Right lung (tissue), 5 donors: ENCODE results near the gene SRC. TPM values are rescaled to one million over a fixed set of nuclear protein-coding genes. Genes with fewer than 3 reads are reported as not detected.

Experiments used
- DNase-seq, 2 donors: peaks; one replicate each; pipeline ENCODE4 v3.0.0-alpha.2; 2013
- polyA plus RNA-seq, 5 donors: library from polyadenylated mRNA; unstranded; fragments of 120-200 nt; gene quantifications; one replicate each; pipeline versions ENCODE4 v1.2.1 to v1.2.3, GENCODE V29; 2013; ENCODE audit warnings: inconsistent platforms in 1 of 5, low replicate concordance in 1 of 5; ENCODE audit not compliant: insufficient read length in 5 of 5, insufficient read depth in 1 of 5

The SRC gene
- polyA plus RNA-seq, 5 donors: 57.2 to 89.4 (median 72.2) TPM

DNA sequence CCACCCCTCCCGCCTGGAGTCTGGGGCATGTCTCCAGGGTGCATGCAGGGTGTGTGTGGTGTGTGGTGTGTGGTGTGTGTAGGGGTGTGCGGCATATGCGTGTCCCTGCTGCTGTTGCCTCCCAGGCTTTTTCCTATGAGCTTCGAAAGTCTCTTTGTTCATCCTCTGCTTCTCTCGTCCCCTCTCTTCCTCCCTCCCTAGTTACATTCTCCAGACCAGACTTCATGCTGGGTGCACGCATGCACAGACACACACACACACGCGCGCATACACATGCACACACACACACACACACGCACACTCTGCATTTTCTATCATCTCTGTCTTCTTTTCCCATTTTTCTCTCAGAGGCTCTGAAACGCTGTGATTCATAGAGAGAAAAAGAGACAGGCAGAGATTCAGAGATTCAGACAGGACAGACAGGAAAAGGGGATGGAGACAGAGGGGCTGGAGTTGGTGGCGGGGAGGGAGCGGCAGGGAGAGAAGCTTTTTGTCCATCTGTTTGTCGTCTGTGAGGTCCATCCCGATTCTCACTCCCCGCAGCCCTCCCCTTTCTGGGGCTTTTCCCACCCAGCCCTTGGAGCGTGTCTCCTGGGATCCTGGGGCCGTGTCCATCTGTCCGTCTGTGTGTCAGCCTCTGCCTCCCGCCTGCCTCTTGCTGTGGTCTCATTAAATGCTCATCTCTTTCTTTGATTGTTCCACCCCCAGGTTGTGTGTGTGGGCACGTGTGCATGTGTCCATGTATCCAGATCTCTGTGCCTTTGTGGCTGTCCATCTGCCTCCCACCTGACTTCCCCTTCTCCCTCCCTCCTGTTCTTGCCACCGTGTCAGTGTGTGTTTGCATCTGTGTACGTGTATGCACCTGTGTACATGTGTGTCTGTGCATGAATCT, 62.6 kb downstream of the SRC start:
- no peak for DNase-seq

DNA sequence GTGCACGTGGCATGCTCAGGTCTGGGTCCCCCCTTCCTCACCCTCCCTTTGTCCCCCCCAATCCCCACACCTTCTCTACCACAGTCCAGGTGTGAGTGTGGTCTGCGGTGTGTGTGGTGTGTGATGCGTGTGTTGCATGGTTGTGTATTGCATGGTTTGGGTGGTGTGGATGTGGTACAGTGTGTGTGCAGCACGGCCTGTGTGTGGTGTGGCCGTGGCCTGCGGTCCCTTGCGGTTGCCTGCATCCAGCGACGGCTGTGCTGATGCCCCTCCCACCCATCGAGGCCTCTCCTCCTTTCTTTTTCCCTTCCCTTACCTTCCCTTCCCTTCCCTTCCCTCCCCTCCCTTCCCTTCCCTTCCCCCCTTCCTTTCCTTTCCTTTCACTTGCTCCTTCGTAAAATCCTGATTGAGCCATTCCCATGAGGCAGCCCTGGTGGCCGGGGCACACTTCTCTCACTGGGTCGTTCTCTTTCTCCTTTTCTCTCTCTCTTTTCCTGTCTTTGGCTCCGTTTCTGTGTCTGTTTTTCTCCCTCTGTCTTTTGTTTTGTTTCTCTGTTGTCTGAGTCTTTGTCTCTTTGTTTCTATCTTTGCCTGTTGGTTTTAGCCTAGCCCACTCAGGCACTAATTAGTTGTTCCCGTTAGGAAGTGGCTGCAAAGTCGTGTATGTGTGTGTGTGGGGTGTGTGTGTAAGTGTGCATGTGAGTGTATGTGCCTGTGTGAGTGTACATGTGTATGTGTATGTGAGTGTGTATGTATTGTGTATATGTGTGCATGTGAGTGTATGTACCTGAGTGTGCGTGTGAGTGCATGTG, 65.7 kb downstream of the SRC start:
- DNase-seq: no peak

DNA sequence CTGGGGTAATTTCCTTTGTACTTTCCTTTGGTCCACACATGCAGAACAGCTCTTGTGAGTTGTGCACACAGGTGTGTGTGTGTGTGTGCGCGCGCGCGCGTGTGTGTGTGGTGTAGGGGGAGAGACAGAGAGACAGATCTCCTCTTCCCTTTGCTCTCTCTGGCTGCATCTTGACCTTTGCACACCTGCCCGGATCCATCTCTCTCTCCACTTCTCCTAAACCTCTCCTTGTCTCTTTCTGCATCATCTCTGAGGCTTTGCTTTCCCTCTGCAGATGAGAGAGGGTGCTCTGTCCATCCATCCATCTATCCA, 67.0 kb downstream of the SRC start:
- no peak for DNase-seq

DNA sequence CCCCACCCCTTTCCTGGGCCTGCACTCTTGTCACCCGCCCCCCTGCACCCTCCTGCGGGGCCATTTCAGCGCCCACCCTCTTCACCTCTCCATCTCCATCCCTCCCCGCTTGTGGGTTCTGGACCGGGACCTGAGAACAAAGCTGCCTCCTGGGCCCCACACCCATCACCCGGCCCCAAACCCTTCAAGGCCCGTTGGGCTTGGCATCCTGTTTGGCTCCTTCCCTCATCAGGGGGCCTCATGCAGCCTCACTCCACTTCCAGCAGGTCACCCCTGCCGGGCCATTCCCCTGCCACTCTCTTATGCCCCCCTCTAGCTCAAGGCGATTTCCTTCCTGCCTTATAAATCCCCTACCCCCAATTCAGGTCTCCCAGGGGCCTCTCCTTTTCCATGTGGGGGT, 67.4 kb downstream of the SRC start:
- no peak for DNase-seq

DNA sequence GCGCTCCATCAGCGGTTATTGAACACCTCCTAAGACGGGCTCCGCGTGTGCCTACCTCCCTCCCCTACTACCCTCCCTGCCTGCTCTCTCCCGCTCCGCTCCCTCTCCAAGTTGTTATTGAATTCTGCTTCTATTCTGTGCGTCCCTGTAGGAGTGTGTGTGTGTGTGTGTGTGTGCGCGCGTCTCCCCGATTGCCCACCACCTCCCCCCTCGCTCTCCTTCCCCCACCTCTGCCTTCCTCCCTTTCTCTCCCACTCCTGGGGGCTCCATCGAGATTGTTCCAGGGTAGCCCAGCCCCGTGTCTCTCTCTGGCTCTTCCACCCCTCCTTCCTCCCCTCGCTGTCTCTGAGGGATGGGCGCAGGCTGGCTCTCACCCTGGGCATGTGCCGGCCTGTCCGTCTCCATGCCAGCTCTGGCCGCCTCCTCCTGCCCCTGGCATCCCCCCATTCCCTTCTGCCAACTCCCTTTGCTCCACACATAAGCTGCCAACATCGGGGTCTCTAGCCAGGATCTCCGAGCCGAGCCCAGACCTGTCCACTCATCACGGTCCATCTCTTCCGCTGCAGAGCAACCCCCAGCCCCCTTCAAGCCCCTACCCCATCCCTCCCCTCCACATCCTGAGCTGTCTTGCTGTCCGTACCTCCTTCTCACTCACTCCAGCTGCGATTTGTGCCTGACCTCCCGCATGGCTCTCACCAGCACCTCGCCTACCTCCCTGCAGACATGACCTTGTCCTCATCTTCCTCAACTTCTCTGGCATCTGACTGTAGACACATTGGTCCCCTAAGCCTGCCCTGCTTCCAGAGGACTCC, 68.5 kb downstream of the SRC start:
- no peak for DNase-seq

DNA sequence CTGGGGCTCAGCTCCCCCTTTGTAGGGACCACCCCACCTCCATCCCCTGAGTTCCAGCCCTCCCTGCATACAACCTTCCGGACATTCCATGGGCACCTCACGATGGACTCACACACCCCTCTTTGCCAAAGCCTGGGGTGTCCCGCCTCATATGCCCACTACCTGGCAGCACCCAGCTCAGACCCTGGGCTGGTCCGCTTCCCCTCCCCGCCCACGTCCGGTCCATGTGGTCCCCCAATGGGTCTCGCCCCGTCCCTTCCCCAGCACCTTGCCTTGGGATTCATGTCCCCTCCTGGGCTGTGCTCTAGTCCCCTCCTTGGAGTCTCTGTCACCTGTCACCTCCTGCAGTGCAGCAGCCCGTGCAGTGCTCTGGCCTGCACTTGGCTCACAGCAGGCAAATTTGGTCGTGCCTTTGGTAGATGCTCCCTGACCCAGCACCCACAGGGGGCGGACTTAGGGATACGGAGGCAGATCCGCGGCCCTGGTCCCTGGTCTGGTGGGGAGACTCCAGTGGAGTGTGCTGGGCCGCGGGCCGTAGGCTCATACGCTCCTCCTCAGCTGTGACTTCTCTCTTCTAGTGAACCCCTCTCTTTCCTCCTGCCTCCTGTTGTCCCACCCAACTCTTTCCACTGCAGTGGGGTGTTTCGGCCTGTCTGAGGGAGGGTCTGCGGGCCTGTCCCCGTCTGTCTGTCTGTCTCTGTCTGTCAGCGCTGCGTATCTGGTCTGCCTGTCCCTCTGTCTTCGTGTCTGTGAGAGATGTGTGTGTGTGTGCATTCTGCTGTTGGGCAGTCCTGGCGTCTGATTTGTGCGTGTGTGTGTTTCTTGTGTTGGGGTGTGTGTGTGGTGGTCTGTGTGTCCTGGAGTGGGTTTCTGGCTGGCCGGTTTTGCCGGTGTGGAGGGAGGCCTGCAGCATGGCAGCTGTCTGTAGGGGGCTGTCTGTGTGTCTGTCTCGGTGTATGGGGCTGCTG, 69.5 kb downstream of the SRC start:
- DNase-seq: no peak

DNA sequence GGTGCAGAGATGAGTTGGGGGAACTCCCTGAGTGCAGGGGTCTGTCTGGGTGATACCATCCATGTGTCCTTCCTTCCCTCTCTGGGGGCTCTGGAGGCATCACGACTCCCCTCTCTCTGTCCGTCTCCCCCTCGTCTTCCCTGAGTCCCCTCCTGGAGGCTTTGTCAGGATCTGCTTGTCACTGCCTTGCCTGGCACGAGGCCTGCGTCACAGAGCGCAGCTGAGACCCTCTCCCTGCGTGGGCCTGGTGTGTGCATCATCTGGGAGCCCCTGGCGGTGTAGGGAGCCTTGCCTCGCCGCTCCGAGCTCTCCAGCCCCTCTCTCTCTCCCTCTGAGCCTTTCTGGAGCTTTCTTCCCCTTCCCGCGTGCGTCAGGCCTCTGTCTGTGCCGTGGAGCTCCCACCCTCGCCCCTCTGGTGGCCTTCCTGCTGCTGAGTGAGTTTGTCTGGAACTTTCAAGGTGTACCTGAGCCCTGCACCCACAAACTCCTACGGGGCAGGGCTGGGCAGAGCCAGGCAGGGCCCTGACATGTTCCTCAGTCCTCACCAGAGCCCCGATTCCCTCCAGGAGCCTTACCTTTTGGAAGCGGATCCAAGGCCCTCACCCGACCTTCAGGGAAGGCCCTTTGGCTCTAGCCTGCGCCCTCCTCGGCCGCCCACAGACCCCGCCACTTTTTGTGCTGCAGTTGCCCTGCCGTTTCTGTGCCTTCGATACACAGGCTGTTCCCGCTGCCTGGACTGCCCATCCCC, 70.3 kb downstream of the SRC start:
- no peak for DNase-seq

DNA sequence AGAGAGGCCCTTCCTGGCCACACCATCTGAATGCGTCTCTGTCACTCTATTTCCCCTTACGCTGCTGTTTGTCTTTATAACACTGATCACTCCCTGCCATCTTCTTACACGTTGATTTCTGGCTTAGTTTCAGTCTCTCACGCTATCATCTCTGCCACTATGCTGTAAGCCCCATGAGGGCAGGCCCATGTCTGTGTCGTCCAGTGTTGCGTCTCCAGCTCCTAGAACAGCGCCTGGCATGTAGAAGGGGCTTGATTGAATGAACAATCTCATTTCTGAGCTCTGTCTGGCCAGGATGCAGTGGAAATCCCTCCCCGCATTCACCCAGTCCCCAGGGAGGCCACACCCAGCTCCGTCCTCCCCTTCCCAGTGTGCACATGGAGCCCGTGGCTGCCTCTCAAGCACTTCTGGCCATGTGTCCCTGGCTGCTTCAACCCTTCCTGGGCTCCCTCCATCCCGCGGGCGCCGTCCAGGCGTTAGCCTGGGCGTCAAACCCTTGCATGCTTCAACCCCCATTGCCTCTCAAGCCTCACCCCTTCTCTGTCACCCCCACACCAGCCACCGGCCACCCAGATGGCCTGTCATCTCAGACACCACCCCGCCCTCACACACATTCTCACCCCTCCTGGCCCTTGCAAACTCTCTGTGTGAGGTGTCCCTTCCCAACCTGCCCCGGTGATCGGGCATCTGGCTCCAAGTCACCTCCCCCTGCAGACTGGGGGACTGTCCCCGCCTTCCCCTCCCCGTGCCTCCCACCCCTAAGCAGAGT, 71.1 kb downstream of the SRC start:
- no peak for DNase-seq

DNA sequence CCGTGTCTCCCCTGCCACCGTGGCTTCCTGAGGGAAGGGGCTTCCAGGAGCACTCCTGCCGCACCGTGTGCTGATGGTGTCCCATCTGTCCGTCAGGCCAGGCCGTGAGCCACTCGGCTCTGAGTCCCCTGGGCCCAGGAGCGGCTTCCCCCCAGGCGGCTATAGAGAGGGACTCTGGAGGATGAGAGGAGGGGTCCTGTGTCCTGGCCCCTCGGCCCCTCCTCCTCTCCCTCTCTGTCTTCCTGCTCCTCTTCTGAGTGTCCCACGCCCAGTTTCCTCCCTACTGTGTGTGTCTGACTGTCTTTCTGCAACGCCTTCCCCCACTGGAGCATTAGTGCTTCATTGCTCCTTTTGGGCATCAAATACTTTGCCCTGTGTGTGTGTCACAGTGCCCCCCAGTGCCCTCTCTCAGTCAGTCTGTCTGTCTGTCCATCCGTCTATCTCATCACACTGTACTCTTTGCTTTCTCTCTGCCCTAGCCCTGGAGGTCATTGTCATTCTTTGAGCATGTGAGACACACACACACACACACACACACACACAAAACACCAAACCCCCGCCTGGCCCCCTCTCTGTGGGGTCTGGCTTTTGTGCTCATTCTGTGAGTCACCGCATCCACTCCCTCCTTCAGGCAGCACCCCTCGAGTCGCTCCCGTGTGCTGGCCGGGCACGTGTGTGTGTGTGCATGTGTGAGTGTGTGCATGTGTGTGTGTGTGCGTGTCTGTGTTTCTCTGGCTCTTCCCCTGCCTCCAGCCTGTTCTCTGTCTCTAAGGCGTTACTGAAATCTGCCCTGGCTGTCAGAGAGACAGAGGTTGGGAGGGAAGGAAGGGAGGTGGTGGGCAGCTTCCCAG, 71.9 kb downstream of the SRC start:
- DNase-seq: no peak

DNA sequence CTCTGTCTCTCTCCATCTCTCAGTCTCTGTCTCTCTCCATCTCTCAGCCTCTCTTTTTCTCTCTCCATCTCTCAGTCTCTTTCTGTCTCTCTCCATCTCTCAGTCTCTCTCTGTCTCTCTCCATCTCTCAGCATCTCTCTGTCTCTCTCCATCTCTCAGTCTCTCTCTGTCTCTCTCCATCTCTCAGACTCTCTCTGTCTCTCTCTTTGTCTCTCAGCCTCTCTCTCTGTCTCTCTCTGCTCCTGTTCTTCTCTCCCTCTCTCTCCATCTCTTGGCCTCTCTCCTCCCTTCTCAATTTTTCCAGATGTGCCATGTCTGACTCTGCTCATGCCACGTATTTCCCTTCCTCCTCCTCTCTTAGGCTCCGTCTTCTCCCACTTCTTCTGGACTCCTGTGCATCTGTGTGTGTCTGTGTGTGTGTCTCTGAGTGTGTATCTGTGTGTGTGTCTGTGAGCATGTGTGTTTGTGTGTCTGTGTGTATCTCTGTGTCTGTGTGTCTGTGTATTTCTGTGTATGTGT, 72.7 kb downstream of the SRC start:
- no peak for DNase-seq

DNA sequence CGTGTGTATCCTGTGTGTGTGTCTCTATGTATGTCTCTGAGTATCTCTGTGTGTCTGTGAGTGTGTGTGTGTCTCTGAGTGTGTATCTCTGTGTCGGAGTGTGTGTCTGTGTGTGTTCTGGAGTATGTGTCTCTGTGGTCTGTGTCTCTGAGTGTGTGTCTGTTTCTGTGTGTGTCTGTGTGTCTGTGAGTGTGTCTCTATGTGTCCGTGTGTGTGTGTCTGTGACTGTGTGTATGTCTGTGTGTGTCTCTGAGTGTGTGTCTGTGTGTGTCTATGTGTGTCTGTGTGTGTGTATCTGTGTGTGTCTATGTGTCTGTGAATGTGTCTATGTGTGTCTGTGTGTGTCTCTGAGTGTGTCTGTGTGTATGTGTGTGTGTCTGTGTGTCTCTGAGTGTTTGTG, 73.4 kb downstream of the SRC start:
- DNase-seq: no peak

DNA sequence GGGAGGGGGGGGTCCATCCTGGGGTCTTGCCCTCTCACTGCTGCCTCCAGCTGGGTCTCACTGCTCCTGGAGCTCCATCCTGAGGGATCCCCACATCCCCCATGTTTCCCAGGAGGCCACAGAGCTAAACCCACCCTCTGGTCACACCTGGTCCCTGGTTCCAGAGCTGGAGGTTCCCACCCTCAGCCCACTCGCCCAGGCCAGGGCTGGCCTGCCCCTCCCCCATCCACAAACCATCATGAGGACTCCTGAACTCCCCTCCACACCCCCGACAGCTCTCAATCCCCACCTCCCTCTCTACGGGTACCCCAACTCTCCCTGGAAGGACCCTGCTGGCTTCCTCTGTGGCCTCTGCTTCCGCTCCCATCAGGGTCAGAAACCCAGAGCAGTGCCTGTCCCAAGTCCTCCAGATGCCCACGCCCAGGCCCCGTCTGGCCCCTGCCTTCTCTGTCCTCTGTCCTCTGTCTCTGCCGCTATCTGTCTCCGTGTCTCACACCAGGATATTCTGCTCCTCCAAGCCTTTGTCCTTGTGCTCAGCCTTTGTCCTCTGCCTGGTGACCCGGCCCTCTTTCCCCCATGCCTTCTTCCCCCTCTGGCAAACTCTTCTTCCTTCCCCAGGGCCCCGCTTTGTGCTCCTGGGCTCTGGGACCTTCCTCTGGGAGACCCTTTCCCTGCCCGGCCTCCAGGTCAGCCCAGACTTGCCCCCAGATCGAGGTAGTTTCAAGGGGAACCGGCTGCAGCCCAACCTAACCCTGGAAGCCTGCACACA, 74.0 kb downstream of the SRC start:
- DNase-seq: no peak

DNA sequence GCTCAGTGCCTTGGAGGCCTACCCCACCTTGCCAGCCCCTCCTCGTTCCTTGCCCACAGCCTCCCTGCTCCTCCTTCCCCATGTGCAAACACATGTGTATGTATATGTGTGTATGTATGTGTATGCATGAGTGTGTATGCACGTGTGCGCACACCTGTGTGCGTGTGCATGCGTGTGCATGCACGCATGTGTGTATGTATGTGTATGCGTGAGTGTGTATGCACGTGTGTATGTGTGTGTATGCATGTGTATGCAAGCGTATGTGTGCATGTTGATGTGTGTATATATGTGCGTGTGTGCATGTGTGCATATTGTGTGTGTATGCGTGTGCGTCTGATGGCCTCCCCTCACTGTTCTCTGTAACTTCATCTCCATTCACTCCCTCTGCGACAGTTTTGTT, 74.7 kb downstream of the SRC start:
- no peak for DNase-seq

DNA sequence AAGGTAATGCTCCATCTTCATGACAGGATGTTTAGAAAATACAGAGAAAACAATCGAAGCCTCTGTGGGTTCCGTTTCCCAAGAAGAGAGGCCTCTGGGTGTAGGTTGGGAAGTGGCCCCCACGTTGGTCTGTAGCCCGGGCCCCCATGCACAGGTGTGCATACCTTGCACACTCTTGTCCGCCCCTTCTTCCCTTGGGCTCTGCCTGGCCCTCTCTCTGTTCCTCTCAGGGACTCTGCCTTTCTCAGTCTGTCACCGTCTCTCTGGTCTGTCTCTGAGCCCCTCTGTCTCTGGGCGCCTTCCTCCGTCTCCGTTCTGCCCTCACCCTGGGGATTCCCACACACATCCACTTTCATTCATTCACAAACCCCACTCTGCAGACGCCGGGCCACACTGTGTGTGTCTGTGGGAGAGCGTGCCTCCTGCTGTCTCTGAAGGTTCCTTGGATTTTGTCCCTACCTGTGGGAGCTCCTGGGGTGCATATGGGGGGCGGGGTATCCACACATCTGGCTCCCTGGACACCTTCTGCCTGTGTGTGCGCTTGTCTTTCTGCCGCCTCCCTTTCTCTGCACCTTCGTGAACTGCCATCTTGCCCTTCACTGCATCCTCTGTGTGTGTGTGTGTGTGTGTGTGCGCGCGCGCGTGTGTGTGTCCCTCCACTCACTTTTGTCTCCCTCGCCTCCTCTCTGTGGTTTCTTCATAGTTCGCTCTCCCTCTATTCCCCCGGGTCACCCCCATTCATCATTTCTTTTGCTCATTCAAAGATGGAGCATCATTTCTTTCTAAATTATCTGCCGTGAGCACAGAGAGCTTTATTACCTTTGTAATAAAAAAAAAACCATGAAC, 75.3 kb downstream of the SRC start:
- no peak for DNase-seq

DNA sequence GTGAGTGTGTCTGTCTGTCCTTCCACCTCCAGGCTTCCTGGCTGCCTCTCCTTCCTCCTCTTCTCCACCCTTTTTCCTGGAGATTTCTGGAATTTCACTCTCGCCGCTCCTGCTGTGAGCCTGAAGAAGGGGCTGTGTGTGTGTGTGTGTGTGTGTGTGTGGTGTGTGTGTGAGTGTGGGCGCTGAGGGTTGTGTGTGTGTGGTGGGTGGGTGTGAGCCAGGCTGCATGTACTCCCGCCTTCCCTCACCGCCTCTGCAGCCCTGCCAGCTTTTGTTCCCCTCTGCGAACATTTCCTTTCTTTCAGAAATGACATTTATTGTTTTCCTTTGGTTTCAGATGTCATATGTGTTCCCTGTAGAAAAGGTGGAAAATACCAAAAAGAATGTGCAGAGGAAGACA, 76.0 kb downstream of the SRC start:
- no peak for DNase-seq

DNA sequence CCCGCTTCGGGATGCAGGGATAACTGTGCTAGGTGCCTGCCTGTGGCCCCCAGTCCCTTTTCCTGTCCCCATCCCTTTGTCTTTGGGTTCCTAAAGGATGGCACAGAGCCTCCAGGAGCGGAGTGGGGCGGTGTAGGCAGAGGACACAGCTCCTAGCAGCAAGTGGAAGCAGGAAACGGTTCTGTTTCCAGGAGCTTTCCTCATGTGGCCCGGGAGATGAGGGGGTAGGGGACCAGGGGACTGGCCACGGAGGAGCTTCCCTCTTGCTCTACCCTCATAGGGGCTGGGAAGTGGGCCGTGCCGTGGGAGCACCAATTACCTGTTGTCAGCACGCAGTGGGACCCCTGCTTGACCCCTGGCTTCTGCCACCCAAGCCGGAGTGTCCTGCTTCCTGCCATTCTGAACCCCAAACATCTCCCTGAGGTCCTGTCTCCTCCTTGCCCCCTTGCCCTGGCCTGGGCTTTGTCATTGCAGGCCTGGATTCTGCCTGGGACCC, 76.9 kb downstream of the SRC start:
- DNase-seq: no peak
